K562 (cell line): ENCODE measurements around the gene CSTPP1. TPM values are rescaled to one million over a fixed set of nuclear protein-coding genes. Genes with fewer than 3 reads are reported as not detected.

ENCODE experiments used
- CBX3 ChIP-seq, 2 experiments: IDR thresholded peaks; 1 replicate in 1 of 2; 2 replicates in 1 of 2; pipeline ENCODE4 v1.6.1; 2012; ENCODE audit warnings: inconsistent platforms in 2 of 2, low read length in 2 of 2, borderline replicate concordance in 1 of 2, control low read depth in 1 of 2
- HDAC8 ChIP-seq: fragments of 450-650 bp; IDR thresholded peaks from 2 replicates; pipeline ENCODE4 v1.6.1; 2016; ENCODE audit warnings: mild to moderate bottlenecking, missing genetic modification characterization, moderate library complexity, missing compliant biosample characterization
- KLF6 ChIP-seq: fragments of 250-450 bp; sonication (Bioruptor Pico); IDR thresholded peaks from 2 replicates; pipeline ENCODE4 v1.4.0; 2020; ENCODE audit warnings: mild to moderate bottlenecking, moderate library complexity, borderline replicate concordance
- L3MBTL2 ChIP-seq: fragments of 450-650 bp; IDR thresholded peaks from 2 replicates; pipeline ENCODE4 v1.6.1; 2016; ENCODE audit warnings: mild to moderate bottlenecking, moderate library complexity
- NEUROD1 ChIP-seq: fragments of 150-350 bp; IDR thresholded peaks from 2 replicates; pipeline ENCODE4 v1.6.1; 2014; ENCODE audit warnings: borderline replicate concordance, low read length, low read depth; ENCODE audit not compliant: partially characterized antibody
- PTTG1 ChIP-seq: fragments of 450-650 bp; IDR thresholded peaks from 2 replicates; pipeline ENCODE4 v1.6.1; 2016; ENCODE audit warnings: low read depth, mild to moderate bottlenecking, missing genetic modification characterization, missing compliant biosample characterization
- SMAD3 ChIP-seq: fragments of 450-650 bp; formaldehyde crosslinking; conservative IDR thresholded peaks from 2 replicates; pipeline ENCODE4 v1.4.0; 2020; ENCODE audit warnings: mild to moderate bottlenecking
- SMAD4 ChIP-seq: fragments of 250-450 bp; sonication (Bioruptor Pico); conservative IDR thresholded peaks from 2 replicates; pipeline ENCODE4 v1.8.0; 2021; ENCODE audit warnings: inconsistent platforms, mild to moderate bottlenecking, moderate library complexity
- TAF1 ChIP-seq: IDR thresholded peaks from 2 replicates; pipeline ENCODE4 v1.6.1; 2011; ENCODE audit warnings: mild to moderate bottlenecking, low read length, moderate library complexity; ENCODE audit not compliant: insufficient read depth, control insufficient read depth, severe bottlenecking; ENCODE audit errors: extremely low read depth
- ZNF197 ChIP-seq: fragments of 200-800 bp; sonication (Bioruptor generic); IDR thresholded peaks from 2 replicates; pipeline ENCODE4 v1.6.1; 2016; ENCODE audit warnings: low read depth, missing genetic modification characterization, missing compliant biosample characterization
- ZNF408 ChIP-seq: fragments of 250-450 bp; sonication (Bioruptor Pico); IDR thresholded peaks from 2 replicates; pipeline ENCODE4 v1.4.0; 2020; ENCODE audit warnings: low read depth, mild to moderate bottlenecking, moderate library complexity
- ZNF766 ChIP-seq: fragments of 200-800 bp; sonication (Bioruptor generic); conservative IDR thresholded peaks from 2 replicates; pipeline ENCODE4 v1.6.1; 2016; ENCODE audit warnings: missing genetic modification characterization, missing compliant biosample characterization
- polyA plus RNA-seq, 8 experiments: library from polyadenylated mRNA; depleted of rRNA in 4 of 8; stranded (reverse) in 5 of 8; unstranded in 3 of 8; fragments of >200 nt; fragmentation: Nextera tagmentation in 2 of 8; fragmentation: Illumina TruSeq in 1 of 8; extraction: Ambion mirVana in 2 of 8; extraction: Trizol in 1 of 8; gene quantifications; 2 replicates each; pipeline versions ENCODE4 v1.2.1 to v1.2.3, GENCODE V29; 2011 to 2014; ENCODE audit warnings: inconsistent platforms in 1 of 8, missing spikeins in 1 of 8
- total RNA-seq, 7 experiments: library from RNA; depleted of rRNA in 6 of 7; stranded (reverse); fragments of >200 nt in 6 of 7; fragmentation: Illumina TruSeq in 2 of 7; extraction: Trizol in 2 of 7; gene quantifications; 2 replicates each; pipeline versions ENCODE4 v1.2.1 to v1.2.3, GENCODE V29; 2011 to 2021; ENCODE audit warnings: low replicate concordance in 1 of 7
- TF ChIP-seq, protein P1 (sequence below): fragments of 250-450 bp; sonication (Bioruptor Pico); IDR thresholded peaks from 2 replicates; pipeline ENCODE4 v1.4.0; 2020; ENCODE audit warnings: mild to moderate bottlenecking, moderate library complexity
- TF ChIP-seq, protein P2 (sequence below), 3 experiments: fragments of 200-800 bp in 1 of 3; fragments of 250-450 bp in 1 of 3; fragments of 450-650 bp in 1 of 3; sonication (Bioruptor Pico) in 1 of 3; sonication (Bioruptor generic) in 1 of 3; formaldehyde crosslinking in 1 of 3; IDR thresholded peaks; 2 replicates each; pipeline versions ENCODE4 v1.6.1 to v1.8.0; 2016 to 2022; ENCODE audit warnings: mild to moderate bottlenecking in 2 of 3, missing genetic modification characterization in 2 of 3, missing compliant biosample characterization in 1 of 3, moderate library complexity in 1 of 3
- TF ChIP-seq, protein P3 (sequence below): fragments of 250-450 bp; sonication (Bioruptor Pico); IDR thresholded peaks from 2 replicates; pipeline ENCODE4 v1.5.0; 2021; ENCODE audit warnings: mild to moderate bottlenecking, borderline replicate concordance
- TF ChIP-seq, protein P4 (sequence below): fragments of 450-650 bp; formaldehyde crosslinking; IDR thresholded peaks from 2 replicates; pipeline ENCODE4 v1.4.0; 2022; ENCODE audit warnings: mild to moderate bottlenecking, moderate library complexity
- TF ChIP-seq, protein P5 (sequence below): fragments of 450-650 bp; conservative IDR thresholded peaks from 2 replicates; pipeline ENCODE4 v1.6.1; 2016; ENCODE audit warnings: missing genetic modification characterization, low read depth, mild to moderate bottlenecking, missing compliant biosample characterization, moderate library complexity

The CSTPP1 gene
- total and polyA plus RNA-seq, 9 of the 15 experiments (the other 6 are each of a cell fraction or from before 2014, with no cell fraction given) = 6.5 to 17.8 (median 9.2) TPM

DNA sequence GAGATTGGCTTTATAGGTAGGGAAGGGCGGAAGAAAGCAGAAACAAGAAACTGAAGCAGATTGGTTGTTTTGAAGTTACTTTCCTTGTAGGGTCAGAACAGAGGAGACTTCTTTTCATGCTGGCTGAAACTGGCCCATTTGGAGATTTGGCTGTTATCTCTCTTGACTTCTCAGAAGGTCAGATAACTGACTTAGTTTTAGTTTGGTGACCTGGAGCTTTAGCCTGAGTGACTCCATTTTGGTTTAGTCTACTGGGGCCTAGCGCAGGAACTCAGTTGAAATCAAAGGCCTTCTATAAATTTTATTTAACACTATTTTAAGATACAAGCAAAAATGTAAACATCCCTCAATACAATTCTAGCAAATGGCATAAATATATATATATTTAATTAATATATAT, 31.4 kb downstream of the CSTPP1 start (continued):
- TF ChIP-seq, protein P1, sequence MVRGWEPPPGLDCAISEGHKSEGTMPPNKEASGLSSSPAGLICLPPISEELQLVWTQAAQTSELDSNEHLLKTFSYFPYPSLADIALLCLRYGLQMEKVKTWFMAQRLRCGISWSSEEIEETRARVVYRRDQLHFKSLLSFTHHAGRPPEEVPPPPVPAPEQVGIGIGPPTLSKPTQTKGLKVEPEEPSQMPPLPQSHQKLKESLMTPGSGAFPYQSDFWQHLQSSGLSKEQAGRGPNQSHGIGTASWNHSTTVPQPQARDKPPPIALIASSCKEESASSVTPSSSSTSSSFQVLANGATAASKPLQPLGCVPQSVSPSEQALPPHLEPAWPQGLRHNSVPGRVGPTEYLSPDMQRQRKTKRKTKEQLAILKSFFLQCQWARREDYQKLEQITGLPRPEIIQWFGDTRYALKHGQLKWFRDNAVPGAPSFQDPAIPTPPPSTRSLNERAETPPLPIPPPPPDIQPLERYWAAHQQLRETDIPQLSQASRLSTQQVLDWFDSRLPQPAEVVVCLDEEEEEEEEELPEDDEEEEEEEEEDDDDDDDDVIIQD (CRISPR knock-in tag) = no peak
- TF ChIP-seq, protein P2, sequence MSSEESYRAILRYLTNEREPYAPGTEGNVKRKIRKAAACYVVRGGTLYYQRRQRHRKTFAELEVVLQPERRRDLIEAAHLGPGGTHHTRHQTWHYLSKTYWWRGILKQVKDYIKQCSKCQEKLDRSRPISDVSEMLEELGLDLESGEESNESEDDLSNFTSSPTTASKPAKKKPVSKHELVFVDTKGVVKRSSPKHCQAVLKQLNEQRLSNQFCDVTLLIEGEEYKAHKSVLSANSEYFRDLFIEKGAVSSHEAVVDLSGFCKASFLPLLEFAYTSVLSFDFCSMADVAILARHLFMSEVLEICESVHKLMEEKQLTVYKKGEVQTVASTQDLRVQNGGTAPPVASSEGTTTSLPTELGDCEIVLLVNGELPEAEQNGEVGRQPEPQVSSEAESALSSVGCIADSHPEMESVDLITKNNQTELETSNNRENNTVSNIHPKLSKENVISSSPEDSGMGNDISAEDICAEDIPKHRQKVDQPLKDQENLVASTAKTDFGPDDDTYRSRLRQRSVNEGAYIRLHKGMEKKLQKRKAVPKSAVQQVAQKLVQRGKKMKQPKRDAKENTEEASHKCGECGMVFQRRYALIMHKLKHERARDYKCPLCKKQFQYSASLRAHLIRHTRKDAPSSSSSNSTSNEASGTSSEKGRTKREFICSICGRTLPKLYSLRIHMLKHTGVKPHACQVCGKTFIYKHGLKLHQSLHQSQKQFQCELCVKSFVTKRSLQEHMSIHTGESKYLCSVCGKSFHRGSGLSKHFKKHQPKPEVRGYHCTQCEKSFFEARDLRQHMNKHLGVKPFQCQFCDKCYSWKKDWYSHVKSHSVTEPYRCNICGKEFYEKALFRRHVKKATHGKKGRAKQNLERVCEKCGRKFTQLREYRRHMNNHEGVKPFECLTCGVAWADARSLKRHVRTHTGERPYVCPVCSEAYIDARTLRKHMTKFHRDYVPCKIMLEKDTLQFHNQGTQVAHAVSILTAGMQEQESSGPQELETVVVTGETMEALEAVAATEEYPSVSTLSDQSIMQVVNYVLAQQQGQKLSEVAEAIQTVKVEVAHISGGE (CRISPR knock-in tag; IDR thresholded peaks at IDR 0.05) = no peak
- TF ChIP-seq KLF6 (peak; percentile 86), HDAC8 (tag) (no peak), NEUROD1 (no peak), TAF1 (no peak), ZNF197 (no peak), ZNF766 (CRISPR knock-in tag) (peak; percentile 57; the same call in 1 of the 2 replicates), L3MBTL2 (no peak), PTTG1 (peak; percentile 83), ZNF408 (CRISPR knock-in tag) (no peak), CBX3 (IDR thresholded peaks at IDR 0.05; ENCODE audit: borderline replicate concordance in 1 of 2, low read length in 2 of 2) (no peak), SMAD4 (peak; percentile 53; the same call in 1 of the 2 replicates), SMAD3 (CRISPR knock-in tag) (peak; percentile 79)
- TF ChIP-seq, protein P3, sequence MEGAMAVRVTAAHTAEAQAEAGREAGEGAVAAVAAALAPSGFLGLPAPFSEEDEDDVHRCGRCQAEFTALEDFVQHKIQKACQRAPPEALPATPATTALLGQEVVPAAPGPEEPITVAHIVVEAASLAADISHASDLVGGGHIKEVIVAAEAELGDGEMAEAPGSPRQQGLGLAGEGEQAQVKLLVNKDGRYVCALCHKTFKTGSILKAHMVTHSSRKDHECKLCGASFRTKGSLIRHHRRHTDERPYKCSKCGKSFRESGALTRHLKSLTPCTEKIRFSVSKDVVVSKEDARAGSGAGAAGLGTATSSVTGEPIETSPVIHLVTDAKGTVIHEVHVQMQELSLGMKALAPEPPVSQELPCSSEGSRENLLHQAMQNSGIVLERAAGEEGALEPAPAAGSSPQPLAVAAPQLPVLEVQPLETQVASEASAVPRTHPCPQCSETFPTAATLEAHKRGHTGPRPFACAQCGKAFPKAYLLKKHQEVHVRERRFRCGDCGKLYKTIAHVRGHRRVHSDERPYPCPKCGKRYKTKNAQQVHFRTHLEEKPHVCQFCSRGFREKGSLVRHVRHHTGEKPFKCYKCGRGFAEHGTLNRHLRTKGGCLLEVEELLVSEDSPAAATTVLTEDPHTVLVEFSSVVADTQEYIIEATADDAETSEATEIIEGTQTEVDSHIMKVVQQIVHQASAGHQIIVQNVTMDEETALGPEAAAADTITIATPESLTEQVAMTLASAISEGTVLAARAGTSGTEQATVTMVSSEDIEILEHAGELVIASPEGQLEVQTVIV = no peak
- TF ChIP-seq, protein P4, sequence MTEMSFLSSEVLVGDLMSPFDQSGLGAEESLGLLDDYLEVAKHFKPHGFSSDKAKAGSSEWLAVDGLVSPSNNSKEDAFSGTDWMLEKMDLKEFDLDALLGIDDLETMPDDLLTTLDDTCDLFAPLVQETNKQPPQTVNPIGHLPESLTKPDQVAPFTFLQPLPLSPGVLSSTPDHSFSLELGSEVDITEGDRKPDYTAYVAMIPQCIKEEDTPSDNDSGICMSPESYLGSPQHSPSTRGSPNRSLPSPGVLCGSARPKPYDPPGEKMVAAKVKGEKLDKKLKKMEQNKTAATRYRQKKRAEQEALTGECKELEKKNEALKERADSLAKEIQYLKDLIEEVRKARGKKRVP (CRISPR knock-in tag) = 0 out of 2 replicates have a peak, but pooled peaks have one; percentile 42
- TF ChIP-seq, protein P5, sequence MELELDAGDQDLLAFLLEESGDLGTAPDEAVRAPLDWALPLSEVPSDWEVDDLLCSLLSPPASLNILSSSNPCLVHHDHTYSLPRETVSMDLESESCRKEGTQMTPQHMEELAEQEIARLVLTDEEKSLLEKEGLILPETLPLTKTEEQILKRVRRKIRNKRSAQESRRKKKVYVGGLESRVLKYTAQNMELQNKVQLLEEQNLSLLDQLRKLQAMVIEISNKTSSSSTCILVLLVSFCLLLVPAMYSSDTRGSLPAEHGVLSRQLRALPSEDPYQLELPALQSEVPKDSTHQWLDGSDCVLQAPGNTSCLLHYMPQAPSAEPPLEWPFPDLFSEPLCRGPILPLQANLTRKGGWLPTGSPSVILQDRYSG = 0 out of 2 replicates have a peak, but pooled peaks have one; percentile 31
